ENCODE measurements around the gene RGS16.

- TF ChIP-seq CTCF (IDR thresholded peaks at IDR 0.05), result no peak
- TF ChIP-seq POLR2A (IDR thresholded peaks at IDR 0.05), result no peak
Observed at GRCh38 chr1:182574156-182574555, 30.0 kb downstream of the RGS16 start.
